ENCODE results near the gene DTX3.
"Not testable (repeated sequence)": the region's sequence is repeated elsewhere in the genome, so short reads cannot be mapped to it uniquely, and the experiment has no call there.

Gene DTX3

DNA sequence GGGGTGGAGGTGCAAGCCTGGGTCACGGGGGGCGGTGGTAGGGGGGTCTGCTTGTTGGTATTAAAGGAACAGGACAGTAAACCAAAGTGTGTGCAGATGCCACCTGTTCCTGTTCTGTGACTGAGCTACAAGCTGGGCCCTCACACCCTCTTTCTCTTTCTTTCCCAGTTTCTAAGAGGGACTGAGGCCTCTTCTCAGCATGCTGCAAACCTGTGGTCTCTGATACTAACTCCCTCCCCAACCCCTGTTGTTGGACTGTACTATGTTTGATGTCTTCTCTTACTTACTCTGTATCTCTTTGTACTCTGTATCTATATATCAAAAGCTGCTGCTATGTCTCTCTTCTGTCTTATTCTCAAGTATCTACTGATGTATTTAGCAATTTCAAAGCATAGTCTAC lies 20.6 kb upstream of the DTX3 start:
- no peak for DNase-seq

DNA sequence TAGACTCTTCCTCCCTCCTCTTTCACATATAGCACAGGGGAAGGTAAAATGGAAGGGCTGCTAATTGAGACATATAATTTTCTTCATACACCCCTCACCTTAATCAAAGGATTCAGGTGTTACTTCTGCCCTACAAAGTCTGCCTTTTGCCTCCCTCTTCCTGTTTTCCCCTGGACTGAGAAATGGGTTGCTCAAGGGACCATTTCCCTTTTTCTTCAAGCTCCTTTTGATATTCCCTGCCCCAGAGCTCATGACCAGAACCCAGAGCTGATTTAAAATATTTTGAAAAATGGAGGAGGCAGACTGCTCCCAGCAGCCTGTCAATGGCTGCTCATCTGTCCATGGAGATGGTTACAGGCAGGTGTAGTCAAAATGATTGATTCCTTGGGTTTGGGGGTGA lies 19.9 kb upstream of the DTX3 start:
- peak in 1 of 2 experiments; percentile 4 for DNase-seq

DNA sequence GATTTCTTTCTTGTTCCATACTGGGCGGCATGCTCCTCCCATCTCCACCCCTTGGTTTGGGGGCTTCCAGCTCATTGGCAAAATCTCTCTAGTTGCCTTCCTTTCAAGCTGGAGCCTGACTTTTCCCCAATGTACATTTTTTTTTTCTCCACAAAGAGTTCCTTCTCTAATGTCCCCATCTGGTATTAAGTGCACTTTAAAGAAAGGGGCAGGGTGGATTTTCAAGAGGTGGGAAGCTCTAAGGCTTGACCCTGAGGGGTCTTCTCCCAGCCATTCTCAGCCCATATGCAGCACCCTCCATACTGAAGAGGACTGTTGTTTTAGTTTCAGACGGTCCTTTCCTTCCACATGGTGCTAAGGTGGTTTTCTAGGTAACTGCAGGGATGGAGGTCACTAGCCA lies 19.5 kb upstream of the DTX3 start:
- no peak for DNase-seq

DNA sequence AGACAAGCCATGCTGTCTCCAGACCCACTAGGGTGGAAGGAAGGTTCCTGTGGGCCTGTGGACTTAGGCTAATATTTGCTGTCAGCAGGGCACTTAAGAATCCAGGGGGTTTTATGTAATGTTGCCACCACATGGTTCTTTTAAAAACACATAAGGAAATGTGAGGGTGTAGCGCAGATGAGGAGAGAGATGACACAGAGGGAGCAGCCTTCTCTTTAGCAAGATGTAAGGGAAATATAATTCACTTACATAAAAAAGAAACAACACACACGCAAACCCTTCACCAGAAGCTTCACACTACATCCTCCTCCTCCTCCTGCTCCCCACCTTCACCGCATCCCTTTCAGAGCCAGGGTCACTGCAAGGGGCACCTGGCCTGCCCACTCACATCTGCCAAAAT lies 18.5 kb upstream of the DTX3 start:
- no peak for DNase-seq

DNA sequence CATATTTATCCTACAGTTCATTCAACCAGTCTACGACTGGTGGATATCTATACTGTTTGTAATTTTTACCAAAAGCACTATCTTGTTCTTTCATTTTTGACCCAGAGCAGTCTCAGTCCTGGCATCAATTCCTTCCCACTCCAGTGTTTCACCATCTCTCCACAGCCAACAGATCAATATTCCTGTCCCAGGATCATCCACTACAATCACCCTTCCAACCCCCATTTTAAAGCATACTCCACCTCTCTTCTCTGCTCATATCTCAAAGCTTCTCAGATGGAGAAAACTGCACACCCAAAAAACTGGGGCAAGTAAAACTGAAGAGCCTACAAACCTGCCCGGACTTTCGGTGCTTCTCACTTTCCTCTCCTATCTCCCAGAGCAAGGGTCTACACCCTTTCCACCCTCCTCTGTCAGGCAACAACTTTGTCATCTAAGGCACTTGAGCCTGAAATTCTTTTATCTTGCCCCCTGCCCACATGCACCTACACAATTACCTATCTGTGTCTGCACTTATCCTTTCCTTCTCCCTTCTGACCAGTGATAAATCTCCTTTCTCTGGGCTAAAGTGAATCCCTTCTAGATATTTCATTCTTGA lies 17.7 kb upstream of the DTX3 start:
- no peak for DNase-seq

DNA sequence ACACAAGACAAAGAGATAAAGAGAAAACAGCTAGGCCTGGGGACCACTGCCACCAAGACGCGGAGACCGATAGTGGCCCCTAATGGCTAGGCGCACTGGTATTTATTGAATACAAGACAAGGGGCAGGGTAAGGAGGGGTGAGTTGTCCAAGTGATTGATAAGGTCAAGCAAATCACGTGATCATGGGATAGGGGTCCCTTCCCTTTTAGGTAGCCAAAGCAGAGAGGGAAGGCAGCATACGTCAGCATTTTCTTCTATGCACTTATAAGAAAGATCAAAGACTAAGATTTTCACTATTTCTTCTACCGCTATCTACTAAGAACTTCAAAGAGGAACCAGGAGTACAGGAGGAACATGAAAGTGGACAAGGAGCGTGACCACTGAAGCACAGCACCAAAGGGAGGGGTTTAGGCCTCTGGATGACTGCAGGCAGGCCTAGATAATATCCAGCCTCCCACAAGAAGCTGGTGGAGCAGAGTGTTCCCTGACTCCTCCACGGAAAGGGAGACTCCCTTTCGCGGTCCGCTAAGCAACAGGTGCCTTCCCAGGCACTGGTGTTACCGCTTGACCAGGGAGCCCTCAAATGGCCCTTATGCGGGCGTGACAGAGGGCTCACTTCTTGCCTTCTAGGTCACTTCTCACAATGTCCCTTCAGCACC lies 15.5 kb upstream of the DTX3 start:
- not testable (repeated sequence) for DNase-seq

DNA sequence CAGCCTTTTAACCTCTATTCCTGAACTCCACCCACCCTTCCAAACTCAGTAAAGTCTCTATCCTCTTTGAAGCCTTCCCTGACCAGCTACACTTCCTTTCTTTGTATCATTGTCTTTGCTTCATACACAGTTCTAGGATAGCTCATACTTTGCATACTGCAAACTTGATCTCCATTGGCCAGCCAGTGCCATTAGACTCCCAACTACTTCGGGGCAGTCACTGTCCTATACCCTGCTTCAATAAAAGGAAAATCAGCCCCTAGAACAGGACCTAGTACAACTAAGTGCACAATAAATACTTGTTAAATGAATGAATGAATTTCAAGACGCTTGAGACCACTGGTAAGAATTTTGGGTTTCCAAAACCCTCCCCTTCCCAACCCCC lies 14.2 kb upstream of the DTX3 start:
- no peak for DNase-seq

DNA sequence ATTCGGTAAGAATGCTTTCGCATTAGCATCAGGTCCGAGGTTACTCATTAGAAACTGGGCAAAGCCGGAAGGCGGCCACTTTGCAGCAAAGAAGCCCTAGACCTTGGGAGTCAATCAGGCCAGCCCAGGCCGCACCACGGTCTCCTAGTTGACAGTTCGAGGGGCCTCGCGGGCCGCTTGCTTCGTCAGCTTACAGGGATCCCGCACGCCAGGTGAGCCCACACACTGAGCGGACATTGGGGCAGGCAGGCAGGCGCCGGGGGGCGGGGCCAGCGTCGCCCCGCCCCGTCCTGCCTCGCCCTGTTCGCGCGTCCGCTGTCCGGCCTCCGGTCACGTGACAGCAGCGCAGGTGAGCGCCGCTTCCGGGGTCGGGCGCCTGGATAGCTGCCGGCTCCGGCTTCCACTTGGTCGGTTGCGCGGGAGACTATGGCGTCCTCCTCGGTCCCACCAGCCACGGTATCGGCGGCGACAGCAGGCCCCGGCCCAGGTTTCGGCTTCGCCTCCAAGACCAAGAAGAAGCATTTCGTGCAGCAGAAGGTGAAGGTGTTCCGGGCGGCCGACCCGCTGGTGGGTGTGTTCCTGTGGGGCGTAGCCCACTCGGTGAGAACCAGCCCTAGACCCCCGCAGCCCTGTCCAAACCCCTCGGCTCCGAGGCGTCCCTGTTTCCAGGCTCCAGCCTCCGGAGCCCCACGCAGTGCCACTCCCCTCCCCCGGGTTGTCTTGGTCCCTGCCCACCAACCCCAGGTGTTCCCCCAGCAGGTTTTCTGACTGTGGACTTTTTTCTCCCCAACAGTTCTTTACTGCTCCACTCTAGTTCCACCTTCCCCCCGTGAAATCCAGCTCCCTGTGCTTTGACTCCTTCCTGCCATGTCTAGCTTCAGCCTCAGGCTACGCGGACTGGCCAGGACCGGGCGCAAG lies 13.5 kb upstream of the DTX3 start, which contains the start of gene PIP4K2C:
TSS of gene PIP4K2C (plus strand) at position 329 of the 918 bp plus-strand sequence. CDS start at position 427, 98 bp downstream.
- DNase-seq = peak; percentile 37 to 46

DNA sequence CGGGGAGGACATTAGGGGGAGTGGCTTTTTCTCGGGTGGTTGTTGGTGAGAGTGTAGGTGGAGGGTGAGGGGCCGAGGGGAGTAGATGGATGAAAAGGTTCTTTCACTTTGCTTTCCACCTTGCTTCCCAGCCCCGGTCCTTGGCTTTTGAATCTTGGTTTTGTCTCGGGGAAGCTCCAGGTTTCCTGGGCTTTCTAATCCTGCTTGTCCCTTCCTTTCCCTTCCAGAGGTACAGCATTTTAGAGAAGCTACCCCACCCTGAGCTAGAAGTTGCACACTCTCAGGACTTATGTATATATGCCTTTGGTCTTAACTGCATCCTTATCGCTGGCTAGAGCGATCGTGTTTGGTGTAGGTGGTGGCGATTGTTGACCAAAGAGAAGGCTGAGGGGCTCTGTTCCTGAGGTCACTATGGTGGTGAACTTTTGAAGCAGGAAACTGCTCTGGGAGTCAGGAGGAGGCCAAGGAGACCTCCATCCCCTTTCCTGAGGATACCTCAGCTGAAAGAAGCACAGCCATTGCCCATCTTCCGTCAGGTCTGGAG lies 12.8 kb upstream of the DTX3 start:
- DNase-seq = no peak

DNA sequence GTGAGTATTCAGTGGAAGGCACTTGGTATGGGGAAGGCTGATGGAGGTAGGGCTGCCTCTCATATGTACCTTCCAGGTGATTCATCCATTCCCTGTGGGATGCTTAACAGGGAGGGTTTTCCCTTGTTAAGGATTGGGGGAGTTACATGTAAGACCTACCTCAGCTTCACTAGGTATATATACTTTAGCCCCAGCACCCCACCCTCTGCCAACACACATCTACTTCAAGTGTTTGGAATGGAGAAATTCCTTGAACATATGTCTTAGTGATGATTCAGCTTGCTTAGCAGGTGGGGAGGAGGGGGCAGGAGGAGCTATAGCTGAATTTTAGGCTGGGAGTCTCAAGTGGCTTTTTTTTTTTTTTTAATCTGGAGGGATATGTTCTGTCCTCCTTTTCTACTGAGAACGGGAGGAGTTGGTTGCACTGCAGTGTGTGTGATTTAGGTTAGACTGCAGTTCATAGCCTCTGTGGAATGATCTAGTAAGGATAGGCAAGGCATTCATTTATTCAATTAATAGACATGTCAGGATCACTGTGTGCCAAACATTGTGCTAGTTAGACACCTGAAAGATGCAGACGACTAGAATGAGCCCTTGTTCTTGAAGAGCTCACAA lies 12.0 kb upstream of the DTX3 start:
- DNase-seq = no peak

DNA sequence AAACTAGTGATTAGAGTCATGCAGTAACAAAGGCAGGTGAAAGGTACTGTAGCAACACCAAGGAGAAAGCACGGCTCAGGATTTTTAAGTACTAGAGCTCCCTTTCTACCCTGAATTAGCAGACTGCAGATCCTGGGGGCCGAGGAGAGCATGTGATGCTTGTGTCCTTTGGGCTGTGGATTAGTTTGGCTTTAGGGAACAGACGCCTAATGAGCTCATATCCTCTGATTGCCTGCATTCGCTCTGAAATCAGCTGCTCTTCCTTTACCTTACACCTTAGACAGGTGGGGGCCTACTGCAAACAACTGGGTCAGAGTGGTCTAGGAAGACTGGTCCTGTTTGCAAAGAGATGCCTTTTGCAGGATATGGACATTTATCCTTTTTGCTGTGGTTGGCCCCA lies 11.4 kb upstream of the DTX3 start:
- DNase-seq = no peak

DNA sequence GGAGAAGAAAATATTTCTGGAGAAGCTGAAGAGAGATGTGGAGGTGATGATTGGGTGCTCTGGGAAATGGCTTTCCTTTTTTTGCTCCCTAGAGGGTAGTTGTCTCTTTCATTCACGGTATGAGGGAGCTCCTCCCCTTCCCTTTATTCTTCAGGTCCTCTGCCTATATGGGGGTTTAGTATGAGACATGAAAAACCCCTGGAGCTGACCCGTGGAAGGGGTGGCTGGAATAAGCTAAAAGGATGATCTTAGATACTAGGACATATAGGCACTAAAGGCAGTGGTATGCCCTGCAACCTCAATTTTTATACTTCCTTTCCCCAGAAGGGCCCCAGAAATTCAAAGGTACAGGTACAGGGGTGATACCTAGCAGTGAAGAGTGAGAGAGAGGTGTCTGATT lies 4.2 kb upstream of the DTX3 start:
- no peak for DNase-seq

DNA sequence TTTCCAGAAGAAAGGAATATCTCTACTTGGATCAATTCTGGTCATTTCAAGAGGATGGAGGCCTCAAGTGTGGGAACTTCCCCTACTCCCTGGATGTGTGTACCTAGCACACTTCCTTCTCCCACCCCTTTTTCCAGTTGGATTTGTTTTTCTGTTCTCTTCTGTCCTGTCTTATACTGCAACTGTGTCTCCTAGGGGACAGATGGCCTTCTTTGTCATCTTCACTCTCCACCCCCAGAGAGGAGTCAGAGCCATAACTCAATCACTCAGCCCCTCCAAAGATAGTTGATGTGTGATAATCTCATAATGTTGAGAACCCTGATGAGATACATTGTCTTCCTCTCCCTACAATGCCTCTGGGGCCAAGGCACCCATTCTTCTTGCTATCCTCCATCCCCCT lies 2.1 kb upstream of the DTX3 start:
- no peak for DNase-seq

DNA sequence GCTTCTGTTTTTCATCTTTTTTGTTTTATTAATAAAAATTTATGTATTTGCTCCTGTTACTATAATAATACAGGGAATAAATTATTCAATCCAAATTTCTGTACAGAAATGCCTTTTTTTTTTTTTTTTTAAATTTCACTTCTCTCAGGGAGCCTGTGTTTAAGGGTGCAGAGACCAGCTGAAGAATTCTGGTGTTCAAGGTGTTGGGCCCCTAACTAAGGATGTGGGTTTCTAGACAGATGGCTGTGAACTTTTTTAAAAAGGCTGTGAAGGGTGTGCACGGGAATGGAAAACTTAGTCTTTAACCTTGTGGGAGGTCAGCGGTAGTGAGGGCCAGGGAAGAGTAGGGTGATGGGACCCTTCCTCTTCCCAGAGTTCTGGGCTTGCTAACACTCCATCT lies 1.3 kb upstream of the DTX3 start:
- no peak for DNase-seq

DNA sequence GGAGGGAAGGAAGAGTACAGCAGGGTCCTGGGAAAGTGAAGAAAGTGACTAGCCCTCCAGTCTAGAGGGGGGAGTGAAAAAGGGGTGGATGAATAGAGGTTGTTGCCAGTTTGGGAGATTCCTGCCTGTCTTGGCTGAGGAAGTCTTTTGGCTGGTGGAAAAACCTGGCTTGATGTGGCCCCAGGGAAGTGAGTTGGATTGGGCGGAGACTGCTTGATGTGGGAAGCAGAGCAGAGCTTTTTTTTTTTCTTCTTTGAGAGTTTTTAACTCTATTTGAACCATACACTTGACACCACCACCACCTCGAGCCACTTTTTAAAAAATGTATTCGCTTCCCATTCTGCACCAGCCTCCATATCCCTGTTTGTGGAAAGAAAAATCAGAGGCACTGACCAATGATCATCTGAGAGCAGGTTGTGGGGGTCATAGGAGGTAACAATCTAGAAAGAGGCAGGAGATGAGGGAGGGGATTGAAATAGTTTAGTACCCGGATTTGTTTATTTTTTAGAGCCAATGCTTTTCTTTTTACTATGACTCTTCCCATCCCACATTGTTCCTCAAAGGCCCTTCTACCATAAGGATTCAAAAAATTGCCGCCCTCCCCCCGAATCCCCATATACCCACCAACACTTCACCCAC lies 690 bp upstream of the DTX3 start:
- no peak for DNase-seq

DNA sequence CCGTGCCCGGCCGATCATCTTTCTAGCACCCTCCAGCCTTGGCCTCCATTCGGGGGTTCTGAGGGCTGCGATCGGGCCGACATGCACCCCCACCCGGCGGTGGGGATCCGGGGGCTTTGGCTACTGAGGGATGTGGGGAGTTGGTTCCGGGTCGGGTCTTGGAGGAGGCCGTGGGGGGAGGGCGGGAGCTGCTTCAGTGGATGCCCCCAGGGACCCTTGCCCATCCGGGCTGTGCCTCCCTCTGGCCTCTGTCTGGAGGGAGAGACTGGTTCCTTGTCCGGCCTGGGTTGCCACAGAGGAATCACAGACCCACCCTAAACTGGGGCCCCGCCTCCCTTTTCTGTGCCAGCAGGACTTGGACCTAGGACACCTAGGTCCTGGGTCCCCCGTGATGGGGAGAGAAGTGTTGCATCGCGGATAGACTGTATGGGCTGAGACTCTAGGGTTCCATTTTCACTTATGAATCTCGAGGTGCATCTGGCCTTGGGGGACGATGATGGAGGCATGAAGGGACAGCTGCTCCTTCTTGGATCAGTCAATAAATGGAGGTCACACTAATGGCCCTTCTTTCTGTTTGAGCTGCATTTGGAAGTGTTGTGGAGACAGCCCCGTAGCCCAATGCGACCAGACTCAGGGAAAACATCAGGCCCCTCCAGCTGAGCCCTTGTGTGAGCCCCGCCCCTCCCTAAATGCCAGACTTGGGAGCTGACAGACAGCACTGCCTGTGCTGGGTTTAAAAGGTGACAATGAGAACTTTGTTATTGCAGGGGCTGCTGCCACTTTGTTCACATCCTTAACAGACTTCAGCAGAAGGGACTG lies 577 bp downstream of the DTX3 start:
- no peak for DNase-seq

DNA sequence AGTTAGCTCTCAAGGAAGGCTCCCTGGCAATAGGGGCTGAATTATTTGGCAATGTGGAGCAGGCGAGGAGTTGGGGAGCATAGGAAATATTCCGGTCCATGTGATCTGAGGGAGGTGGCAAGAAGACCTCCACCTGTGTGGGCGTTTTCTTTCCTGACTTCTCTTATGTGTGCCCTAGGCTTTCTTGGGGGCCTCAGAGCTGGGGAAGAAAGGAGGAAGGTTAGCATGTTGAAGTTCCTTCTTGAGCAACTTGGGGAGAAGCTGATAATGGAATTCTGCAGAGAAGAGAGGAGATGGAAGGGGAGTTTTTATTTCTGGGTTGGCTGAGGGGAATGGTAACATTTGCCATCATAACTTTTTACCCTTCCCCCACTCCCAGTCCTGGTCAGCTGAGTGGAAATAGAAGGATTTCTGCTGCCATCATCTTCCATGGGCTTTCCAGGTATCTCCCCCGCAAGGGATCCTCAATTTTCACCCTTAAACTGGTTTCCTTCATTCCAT lies 1.2 kb downstream of the DTX3 start:
- DNase-seq = no peak

DNA sequence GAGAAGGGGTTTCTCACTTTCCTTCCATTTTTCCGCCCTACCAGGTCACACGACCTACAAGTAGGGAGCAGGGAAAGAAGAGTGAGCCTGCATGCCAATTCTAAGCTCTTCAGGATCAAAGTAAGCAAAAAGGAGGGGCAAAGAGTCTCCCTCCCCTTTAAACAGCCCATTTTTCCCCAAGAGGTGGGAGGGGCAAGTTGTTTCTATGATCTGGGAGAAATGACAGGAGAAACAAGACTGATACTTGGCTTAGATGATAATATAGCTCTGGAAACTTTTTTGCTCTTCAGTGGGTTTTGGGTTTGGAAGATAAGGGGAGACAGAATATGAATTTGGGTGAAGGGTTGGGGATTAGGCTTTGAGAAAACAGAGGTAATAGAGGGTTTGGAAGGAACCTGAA lies 1.8 kb downstream of the DTX3 start:
- DNase-seq = no peak

DNA sequence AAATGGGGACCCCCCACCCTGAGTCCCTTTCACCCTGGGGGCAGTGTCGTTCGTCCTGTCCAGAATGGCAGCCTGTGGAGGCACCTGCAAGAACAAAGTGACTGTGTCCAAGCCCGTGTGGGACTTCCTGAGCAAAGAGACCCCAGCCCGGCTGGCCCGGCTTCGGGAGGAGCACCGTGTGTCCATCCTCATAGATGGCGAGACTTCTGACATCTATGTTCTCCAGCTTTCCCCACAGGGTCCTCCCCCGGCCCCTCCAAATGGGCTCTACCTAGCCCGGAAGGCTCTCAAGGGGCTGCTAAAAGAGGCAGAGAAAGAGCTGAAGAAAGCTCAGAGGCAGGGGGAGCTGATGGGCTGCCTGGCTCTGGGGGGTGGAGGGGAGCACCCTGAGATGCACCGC lies 2.2 kb downstream of the DTX3 start:
- no peak for DNase-seq

DNA sequence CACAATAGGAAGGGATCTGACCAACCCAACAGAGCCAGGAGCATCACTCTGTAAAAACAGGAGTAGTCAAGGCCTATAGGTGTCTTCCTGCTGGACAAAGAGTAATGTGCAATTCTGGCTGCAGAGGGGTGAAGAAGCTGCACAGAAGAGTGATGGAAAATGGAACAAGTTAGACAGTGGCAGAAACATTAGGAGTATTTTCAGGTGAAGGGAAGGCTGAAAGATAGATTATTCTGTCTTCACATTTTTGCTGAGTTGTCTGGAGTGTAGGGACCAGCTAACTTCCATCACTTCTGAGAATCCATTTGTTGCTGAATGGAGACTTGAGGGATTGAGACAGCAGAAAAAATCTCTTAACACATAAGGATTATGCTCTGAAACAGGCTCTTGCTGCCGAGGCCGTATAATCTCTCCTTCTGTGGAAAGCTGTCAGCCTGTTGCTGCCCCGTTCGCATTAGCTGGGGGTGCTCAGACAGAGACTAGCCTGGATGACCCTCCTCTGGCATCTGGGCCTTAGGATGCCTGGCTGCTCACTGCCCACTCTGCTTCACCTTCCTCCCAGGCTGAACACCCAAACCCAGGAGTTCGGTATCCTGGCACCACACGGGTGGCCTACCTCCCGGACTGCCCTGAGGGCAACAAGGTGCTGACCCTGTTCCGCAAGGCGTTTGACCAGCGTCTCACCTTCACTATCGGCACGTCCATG lies 3.5 kb downstream of the DTX3 start:
- no peak for DNase-seq

Data from Kasumi-1 (cell line).